ENCODE data around the gene CDKAL1. TPM values are rescaled to one million over a fixed set of nuclear protein-coding genes. Genes with fewer than 3 reads are reported as not detected.
A peak's percentile ranks its signal among the peaks of the same experiment; 100 is the strongest.
"Not testable (repeated sequence)": the region's sequence is repeated elsewhere in the genome, so short reads cannot be mapped to it uniquely, and the experiment has no call there.

Gene CDKAL1
- total RNA-seq, 1 donor from 2014 or later: 10.2 TPM

- ATAC-seq (ENCODE audit: poor library complexity) (peak; percentile 20), DNase-seq (no peak)
- intact Hi-C loops (cut with DNase I): no loop called here
Measured at GRCh38 chr6:21071780-21072468, 537.7 kb downstream of the CDKAL1 start.

DNA sequence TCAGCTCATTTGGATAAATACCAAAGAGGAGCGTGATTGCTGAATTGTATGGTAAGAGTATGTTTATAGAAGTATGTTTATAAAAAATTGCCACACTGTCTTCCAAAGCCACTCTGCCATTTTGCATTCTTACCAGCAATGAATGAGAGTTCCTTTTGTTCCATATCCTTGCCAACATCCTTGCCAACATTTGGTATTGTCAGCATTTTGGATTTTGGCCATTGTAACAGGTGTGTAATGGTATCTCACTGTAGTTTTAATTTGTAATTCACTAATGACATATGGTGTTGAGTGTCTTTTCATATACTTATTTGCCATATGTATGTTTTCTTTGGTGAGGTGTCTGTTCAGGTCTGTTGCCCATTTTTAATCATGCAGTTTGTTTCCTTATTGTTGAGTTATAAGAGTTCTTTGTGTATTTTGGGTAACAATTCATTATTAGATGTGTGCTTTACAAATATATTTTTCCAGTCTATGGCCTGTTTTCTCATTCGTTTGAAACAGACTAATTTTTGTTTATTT lies 539.1 kb downstream of the CDKAL1 start:
- DNase-seq (no peak), ATAC-seq (ENCODE audit: poor library complexity) (no peak)
- intact Hi-C loops (cut with DNase I): no loop called here

- intact Hi-C loops (cut with DNase I): no loop called here
- no peak for ATAC-seq (ENCODE audit: poor library complexity)
Measured at GRCh38 chr6:21074484-21074883, 540.2 kb downstream of the CDKAL1 start.

DNA sequence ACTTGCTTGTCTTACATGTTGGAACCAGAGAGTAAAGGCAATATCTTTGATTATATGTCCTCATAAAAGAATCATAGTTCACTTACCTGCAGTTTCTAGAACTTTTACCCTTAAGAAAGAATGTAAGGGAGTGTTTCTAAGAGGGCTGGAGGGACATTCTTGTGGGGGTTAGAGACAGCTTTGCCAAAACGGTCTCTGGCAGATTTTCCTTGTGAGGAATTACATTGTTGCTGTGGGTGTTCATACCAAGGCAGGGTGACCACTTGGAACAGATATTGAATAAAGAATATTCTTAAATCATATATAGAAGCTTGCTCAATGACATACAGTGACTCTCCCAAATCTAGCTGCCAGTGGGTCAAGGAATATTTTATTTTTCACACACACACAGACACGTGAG lies 541.7 kb downstream of the CDKAL1 start:
- intact Hi-C loops (cut with DNase I): no loop called here
- no peak for DNase-seq

More at GRCh38 chr6:21074484-21074883, 540.2 kb downstream of the CDKAL1 start:
- DNase-seq: no peak

DNA sequence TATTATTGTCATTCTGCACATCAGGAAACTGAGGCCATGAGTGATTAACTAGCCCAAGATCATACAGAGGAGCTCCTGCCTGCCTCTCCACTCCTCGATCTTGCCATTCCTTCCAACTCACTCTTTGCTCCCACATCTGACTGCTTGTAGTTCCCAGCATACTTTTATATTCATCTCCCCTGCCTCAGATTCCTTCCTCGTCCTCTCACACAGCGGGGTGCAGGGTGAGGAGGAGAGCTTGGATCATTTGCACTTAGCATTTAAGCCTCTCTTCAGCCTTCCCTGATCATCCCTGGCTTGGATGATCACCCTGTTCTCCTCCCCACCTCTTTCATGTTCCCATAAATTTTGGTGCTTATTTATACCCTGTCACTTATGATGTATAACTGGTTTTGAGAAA lies 544.2 kb downstream of the CDKAL1 start:
- intact Hi-C loops (cut with DNase I): no loop called here
- no peak for DNase-seq
- no peak for ATAC-seq (ENCODE audit: poor library complexity)

More for the DNA sequence above, 541.7 kb downstream of the CDKAL1 start:
- ATAC-seq (ENCODE audit: poor library complexity): no peak

DNA sequence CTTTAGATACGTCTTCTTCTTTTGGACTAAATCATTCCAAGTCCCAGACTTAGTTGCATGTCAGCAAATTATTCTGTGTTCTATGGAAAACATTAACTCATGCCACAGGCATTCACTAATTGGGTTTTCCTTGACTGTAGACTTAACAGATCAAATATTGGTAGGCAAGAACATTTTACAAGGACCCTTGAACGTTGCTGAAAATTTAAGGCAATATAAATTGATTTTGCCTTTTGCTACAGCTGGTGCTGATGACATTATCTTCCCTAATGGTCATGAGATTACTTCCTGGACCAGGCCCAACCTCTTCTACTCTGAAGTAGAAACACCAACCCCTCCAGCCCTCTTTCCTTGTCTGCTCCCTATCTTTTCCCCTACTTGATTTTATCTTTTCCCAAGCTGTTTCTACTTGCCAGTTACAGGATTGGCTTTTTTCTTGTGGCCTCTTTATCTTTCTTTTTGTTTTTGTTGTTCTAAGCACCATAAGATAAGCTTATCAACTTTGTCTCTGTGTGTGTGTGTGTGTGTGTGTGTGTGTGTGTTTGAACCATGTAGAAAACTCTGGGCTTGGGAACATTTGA lies 545.3 kb downstream of the CDKAL1 start:
- no peak for ATAC-seq (ENCODE audit: poor library complexity)
- intact Hi-C loops (cut with DNase I): no loop called here

GRCh38 chr6:21080221-21080620 lies 546.0 kb downstream of the CDKAL1 start:
- DNase-seq: no peak
- ATAC-seq (ENCODE audit: poor library complexity): no peak
- intact Hi-C loops (cut with DNase I): no loop called here

More for the DNA sequence above, 545.3 kb downstream of the CDKAL1 start:
- DNase-seq: no peak

DNA sequence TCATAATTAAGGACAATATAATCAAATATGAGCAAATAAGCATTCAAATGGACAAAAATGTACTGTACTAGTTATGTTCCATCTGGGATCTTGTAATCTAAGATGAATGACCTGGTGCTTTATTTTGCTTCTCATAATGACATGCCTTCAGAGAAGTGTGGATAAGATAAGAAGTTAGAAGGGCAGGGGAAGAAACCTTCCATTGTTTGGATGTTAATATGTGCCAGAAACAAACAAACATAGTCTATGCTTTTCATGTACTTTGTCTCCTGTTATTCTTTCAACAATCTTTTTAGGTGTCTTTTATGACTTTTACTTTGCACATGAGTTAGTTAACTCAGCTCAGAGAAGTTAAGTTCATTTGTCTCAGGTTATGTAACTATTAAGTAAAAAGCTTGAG lies 547.8 kb downstream of the CDKAL1 start:
- intact Hi-C loops (cut with DNase I): no loop called here
- DNase-seq (no peak), ATAC-seq (ENCODE audit: poor library complexity) (no peak)

- DNase-seq (no peak), ATAC-seq (ENCODE audit: poor library complexity) (no peak)
- intact Hi-C loops (cut with DNase I): no loop called here
Measured at GRCh38 chr6:21083708-21084107, 549.5 kb downstream of the CDKAL1 start.

- ATAC-seq (ENCODE audit: poor library complexity) (no peak), DNase-seq (no peak)
- intact Hi-C loops (cut with DNase I): no loop called here
Measured at GRCh38 chr6:21084656-21085055, 550.4 kb downstream of the CDKAL1 start.

GRCh38 chr6:21085211-21085610 lies 551.0 kb downstream of the CDKAL1 start:
- intact Hi-C loops (cut with DNase I): no loop called here
- DNase-seq: no peak
- no peak for ATAC-seq (ENCODE audit: poor library complexity)

DNA sequence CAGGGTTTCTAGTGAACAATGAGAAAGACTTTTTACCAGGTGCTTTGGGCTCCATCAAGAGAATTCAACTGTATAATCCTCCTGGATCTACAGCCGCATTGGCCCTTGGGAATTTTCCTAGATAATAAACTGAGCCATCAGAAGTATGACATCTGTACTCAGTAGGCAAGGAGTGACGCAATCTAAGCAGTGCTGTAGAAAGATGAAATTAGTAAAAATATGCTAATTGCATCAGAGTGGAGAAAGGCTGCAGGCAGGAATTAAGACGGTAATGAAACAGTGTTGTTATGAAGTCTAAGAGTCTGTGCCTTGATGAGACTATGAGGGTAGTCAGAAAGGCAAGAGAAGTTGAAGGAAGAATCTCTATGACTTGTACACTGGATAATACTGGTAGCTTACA lies 551.4 kb downstream of the CDKAL1 start:
- ATAC-seq (ENCODE audit: poor library complexity) (no peak), DNase-seq (no peak)
- intact Hi-C loops (cut with DNase I): no loop called here

DNA sequence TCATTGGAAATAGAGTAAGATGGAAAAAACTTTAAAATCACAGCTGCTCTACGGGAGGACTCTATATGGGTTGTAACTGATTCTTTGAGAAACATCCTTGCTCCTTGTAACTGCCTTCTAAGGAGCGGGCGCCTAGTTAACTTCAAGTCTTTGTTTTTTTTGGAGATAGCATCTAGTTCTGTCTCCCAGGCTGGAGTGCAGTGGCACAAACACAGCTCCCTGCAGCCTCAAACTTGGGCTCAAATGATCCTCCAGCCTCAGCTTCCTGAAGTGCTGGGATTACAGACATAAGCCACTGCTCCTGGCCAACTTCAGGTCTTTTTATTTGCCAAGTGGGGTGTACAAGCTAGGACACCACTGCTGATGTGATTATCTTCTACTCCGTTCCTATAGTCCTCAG lies 552.9 kb downstream of the CDKAL1 start:
- intact Hi-C loops (cut with DNase I): no loop called here
- DNase-seq: no peak
- ATAC-seq (ENCODE audit: poor library complexity): no peak

DNA sequence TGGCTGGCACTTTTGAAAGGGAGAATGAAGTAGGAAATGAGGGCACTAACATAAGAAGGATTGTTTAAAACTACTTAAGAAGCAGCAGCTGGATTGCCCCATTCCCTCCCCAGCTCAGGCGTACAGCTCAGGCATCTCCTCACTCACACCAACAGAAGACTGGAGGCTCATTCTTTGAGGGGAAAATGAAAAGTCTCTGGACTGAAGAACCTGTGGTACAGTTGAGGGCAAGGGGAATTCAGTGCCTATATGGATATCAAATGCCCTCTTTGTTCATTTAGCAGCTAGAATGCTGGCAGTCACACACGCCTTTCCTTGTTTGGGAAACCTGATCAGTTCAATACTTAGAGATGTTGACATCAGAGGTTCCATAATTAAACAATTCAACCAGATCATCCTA lies 557.2 kb downstream of the CDKAL1 start:
- DNase-seq (no peak), ATAC-seq (ENCODE audit: poor library complexity) (no peak)
- intact Hi-C loops (cut with DNase I): no loop called here

DNA sequence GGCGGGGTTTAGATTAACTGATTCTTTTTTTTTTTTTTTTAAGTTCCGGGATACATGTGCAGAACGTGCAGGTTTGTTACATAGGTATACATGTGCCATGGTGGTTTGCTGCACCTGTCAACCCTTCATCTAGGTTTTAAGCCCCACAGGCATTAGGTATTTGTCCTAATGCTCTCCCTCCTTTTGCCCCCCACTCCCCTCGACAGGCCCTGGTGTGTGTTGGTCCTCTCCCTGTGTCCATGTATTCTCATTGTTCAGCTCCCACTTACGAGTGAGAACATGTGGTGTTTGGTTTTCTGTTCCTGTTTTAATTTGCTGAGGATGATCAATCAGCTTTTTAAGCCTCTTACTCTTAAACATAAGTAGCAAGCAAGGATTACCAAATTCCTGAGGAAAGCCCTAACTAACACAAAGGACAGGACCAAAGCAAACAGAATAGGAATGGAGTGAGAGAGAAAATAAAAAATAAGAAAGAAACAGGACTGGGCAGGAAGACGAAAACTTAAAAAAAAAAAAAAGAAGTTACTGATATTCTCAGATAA lies 558.0 kb downstream of the CDKAL1 start:
- DNase-seq; intact Hi-C loops (cut with DNase I); ATAC-seq (ENCODE audit: poor library complexity): not testable (repeated sequence)

DNA sequence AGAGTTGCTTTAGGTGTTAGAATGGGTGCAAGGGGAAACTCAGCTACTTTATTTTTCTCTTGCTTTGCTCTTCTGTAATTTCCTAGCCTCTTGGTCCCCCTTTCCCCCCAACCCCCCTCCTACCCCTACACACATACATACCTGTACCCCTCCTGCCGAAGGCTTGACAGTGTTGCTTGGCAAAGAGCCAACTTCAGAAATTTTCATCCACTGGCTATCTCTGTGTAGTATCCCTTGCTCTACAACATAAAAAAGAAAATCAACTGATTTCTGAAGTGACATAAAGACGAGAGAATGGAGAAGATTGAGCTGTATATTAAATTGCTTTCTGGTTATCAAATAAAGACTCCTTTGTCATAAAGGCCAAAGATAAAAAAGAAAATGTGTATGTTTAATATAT lies 561.2 kb downstream of the CDKAL1 start:
- ATAC-seq (ENCODE audit: poor library complexity) (no peak), DNase-seq (no peak)
- intact Hi-C loops (cut with DNase I): no loop called here

- intact Hi-C loops (cut with DNase I): no loop called here
- no peak for DNase-seq
Measured at GRCh38 chr6:21098134-21098533, 563.9 kb downstream of the CDKAL1 start.

DNA sequence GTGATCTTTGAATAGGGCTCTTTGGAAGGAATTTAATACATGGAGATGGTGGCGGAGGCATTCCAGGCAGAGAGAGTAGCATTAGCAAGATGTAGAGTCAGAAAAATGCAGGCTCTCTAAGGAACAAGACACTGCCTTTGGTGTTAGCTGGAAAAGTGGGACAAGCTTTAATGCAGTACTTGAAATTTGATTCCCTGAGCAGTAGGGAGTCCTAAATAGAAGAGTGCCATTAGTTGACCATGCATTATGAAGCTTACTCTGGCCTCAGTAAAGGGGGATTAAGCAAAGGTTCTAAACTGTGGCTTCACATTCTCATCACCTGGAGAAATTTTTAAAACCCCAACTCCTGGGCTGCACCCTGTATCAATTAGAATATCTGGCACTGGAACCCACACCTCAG lies 564.5 kb downstream of the CDKAL1 start:
- ATAC-seq (ENCODE audit: poor library complexity) (no peak), DNase-seq (no peak)
- intact Hi-C loops (cut with DNase I): no loop called here

More at GRCh38 chr6:21098134-21098533, 563.9 kb downstream of the CDKAL1 start:
- ATAC-seq (ENCODE audit: poor library complexity): no peak

DNA sequence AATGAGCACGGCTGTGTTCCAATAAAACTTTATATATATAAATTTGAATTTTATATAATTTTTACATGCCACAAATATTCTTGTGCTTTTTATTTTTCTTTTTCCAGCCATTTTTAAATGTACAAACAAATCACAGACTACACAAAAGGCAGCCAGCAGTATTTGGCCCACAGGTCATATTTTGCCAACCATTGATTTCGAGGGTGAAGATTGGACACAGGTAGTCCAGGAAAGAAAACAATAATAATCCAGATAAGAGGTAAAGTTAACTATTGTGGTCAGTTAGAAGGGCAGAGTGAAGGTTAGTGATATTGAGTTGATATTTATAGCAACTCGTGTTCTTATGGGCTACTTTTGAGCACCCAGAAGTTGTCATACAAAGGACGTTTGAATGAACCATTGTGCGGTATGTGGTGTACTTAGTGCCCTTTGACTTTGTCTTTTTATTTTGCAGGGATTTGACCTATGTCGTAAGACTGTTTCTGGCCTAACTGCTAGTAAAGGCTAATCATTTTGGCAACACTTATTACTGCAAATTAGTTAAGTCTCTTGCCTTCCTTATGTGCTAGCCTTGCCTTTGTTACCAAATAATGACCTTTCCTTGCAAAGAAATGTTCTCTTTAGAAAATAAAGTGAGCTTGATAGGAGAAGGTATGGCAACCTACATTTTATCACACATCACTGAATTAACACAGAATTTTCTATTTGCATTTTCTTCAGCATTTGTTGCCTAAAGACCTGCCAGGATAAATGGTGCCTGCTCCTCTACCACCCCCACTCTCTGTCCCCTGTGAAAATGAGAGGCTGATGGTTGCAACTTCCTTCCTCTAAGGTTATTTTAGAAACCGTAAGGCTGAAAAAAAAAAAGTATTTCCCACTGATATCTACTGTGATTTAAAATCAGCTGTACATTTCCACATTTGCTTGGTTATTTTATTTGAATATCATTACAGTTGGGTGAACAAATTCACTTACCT lies 565.4 kb downstream of the CDKAL1 start:
- DNase-seq (no peak), ATAC-seq (ENCODE audit: poor library complexity) (peak; percentile 31)
- intact Hi-C loops (cut with DNase I): no loop called here
